GM21515 (cell line): ENCODE results near the gene PAK4.
"Not testable (repeated sequence)": the region's sequence is repeated elsewhere in the genome, so short reads cannot be mapped to it uniquely, and the experiment has no call there.

Source experiments
- ATAC-seq: cut with Tn5 transposase; IDR thresholded peaks from one replicate; pipeline ENCODE4 v1.9.1; 2021; ENCODE audit not compliant: unreplicated experiment

Gene PAK4

GRCh38 chr19:39099341-39099740 is 26.2 kb upstream of the PAK4 start:
- no peak for ATAC-seq

GRCh38 chr19:39100500-39101166 is 25.0 kb upstream of the PAK4 start:
- ATAC-seq = no peak

DNA sequence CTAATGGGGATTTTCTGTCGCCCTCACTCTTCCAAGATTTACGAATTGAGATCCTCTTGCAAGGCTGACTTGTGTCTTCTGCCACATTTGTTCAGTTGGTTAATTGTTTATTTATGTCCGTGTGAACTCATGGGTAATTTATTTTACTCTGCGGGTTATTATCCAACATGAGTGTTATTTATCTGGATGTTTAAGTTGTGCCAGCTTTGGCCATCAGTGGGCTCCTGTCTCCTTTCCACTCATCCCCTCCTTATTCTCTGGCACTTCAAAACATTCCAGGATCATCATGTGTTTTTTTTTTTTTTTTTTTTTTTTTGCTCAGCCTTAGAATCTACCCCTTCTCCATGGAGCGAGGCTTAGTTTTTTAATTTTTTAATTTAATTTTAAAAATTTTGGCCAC is 22.4 kb upstream of the PAK4 start:
- ATAC-seq = no peak

GRCh38 chr19:39104186-39104596 is 21.4 kb upstream of the PAK4 start:
- no peak for ATAC-seq

- ATAC-seq = no peak
Measured at GRCh38 chr19:39106194-39106593, 19.4 kb upstream of the PAK4 start.

GRCh38 chr19:39109641-39110040 is 15.9 kb upstream of the PAK4 start:
- ATAC-seq = no peak

- no peak for ATAC-seq
Measured at GRCh38 chr19:39110263-39110967, 15.2 kb upstream of the PAK4 start.

- ATAC-seq = no peak
Measured at GRCh38 chr19:39111593-39112199, 13.9 kb upstream of the PAK4 start.

DNA sequence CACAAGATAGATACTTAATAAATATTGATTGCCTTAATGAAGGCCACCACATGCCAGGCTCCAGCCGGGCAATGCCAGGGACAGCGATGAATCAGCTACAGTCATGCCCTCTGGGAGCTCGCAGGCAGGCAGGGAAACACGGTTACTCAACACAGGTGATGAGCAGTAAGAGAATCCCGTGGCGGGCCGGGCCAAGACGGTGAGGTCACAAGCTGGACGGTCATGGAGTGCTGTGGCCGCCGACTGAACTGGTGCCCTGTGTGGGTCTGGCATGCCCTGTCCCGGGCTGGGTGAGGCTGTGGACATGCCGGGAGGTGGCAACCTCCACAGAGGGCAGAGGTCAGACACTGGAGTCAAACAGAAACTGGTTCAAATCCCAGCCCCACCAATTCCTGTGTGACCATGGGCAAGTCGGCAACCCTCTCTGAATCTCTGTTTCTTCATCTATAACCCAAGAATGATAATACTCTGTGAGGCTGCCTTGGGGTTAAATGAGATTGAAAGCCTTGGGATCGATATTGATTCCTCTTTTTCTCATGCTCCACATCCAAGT is 13.2 kb upstream of the PAK4 start:
- no peak for ATAC-seq

DNA sequence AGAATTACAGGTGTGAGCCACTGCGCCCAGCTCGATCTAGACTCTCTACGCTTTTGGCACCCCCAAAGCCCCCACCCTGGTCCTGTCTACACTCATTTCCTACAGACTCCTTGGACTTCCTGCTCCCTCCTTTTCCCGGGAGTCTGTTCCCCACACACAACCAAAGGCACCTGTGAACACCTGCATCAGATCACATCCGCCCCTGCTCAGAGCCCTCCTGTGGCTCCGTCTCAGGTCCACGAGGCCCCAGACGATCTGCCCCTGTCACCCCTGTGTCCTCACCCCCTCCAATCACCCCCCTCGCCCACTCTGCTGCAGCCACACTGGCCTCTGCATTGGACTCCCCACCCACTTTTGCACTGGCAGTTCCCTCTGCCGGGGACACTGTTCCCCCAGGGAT is 12.4 kb upstream of the PAK4 start:
- no peak for ATAC-seq

DNA sequence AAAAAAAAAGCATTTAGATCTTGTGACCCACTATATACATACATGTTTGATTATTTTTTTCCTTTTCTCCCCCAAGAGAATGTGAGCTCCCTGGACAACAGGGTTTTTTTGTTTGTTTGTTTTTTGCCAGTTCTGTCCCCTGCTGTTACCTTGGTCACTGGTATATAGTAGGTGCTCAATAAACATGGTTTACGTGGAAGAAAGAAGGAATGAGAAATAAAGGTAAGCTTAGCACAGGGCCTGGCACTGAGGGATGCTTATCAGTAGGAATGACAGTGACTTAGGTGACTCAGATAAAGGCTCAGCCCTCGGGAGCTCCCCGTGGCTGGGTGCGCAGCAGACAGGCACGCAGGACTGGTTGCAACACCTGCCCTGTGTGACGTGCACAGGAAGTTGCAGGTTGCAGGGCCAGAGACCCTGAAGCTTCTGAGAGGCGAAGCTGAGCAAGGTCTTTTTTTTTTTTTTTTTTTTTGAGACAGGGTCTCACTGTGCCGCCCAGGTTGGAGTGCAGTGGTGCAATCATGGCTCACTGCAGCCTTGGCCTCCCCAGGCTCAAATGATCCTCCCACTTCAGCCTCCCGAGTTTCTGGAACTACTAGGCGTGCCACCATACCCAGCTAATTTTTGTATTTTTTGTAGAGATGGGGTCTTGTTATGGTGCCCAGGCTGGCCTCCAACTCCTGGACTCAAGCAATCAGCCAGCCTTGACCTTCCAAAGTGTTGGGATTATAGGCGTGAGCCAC is 10.3 kb upstream of the PAK4 start:
- ATAC-seq = no peak

- ATAC-seq = not testable (repeated sequence)
Measured at GRCh38 chr19:39117023-39117422, 8.6 kb upstream of the PAK4 start.

DNA sequence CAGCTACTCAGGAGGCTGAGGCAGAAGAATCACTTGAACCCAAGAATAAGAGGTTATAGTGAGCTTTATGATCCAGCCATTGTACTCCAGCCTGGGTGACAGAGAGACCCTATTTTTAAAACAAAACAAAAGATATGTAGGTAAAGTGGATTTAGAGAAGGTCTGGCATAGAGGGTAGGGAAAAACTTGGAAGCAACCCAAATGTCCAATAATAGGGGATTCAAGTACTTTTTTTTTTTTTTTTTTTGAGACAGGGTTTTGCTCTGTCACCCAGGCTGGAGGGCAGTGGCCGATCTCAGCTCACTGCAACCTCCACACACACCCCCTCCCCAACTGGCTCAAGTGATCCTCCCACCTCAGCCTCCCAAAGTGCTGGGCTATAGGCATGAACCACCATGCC is 5.8 kb upstream of the PAK4 start:
- no peak for ATAC-seq

DNA sequence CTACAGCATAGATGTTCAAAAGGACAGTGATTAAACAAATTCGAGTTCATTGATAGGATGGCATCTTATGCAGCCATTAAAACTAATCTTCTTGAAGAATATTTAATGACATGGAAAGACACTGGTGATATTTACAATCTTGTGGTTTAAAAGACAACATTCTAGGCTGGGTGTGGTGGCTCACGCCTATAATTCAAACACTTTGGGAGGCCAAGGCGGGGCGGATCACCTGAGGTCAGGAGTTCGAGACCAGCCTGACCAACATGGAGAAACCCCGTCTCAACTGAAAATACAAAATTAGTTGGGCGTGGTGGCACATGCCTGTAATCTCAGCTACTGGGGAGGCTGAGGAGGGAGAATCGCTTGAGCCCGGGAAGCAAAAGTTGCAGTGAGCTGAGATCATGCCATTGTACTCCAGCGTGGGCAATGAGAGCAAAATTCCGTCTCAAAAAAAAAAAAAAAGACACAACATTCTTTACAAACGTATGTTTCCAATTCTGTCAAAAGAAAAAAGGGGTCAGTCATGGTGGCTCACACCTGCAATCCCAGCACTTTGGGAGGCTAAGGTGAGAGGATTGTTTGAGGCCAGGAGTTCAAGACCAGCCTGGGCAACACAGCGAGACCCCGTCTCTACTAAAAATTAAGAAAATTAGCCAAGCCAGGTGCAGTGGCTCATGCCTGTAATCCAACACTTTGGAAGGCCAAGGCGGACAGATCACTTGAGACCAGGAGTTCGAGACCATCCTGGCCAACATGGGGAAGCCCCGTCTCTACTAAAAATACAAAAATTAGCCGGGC is 2.5 kb upstream of the PAK4 start:
- ATAC-seq = no peak

- no peak for ATAC-seq
Measured at GRCh38 chr19:39124136-39124764, 1.3 kb upstream of the PAK4 start.

DNA sequence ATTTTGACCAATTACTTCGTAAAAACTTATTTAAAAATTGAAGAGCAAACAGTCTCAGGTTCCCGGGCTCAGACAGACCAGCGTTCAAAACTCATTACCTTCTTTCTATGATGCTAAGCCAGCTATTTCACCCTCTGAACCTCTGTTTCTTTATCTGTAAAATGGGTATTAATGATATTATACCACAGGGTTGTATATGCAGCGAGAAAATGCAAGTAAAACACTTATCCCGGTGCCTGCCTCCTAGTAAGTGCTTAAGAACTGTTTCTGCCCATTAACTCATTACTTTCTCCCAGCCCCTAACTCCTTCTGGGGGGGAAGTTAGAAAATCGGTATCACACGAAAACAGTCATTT is 410 bp upstream of the PAK4 start:
- ATAC-seq = no peak

DNA sequence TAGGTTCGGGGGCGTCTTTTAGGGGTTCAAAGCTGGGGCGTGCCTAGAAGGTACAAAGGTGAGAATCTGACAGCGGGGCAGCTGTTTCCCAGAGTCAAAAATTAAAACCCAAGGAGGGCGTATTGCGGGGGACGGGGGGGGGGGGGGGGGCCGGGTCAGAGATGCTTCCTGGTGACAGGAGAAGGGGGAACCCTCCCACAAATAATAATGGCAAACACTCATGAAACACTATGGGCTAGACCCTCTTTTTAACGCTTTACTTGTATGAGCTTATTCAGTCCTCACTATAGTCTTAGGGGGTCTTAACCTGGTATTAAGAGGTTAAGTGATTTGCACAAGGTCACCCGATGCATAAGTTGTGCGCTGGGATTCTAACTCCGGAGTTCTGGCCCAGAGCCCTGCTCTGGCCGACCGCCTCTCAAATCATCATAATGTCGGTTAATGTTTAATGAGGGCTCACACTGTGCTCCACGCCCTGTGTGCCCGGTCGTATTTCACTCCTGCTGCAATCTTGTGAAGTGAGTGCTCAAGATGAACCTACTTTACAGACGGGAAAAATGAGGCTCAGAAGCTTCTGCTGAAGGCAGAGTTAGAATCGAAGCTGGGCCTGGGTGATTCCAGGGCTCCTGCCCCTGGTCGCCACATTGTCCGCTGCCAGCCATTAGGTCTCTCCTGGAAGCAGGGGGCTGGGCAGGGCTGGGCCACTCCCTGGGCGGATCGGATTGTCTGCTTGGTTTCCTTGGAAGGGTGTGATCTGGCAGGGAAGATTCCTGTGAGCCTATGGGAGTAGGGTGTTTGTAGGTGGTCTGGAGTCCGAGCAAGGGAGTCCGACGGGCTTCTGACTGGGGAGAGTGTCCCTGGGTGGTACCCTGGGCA is 964 bp downstream of the PAK4 start:
- ATAC-seq = no peak

- ATAC-seq = no peak
Measured at GRCh38 chr19:39127812-39128515, 2.4 kb downstream of the PAK4 start.
